ENCODE measurements around the gene TTC36.
"Not testable (repeated sequence)": the region's sequence is repeated elsewhere in the genome, so short reads cannot be mapped to it uniquely, and the experiment has no call there.

The TTC36 gene

DNA sequence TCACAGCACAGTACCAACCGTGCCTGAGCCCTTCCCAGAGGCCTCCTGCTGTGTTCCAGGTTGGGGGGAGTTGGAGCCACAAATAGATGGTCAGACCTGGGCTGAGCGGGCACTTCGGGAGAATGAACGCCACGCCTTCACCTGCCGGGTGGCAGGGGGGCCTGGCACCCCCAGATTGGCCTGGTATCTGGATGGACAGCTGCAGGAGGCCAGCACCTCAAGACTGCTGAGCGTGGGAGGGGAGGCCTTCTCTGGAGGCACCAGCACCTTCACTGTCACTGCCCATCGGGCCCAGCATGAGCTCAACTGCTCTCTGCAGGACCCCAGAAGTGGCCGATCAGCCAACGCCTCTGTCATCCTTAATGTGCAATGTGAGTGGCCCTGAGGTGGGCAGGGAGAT lies 4.8 kb downstream of the TTC36 start:
- no peak for DNase-seq (ENCODE audit: low read depth in 1 of 2, low spot score in 1 of 2)

DNA sequence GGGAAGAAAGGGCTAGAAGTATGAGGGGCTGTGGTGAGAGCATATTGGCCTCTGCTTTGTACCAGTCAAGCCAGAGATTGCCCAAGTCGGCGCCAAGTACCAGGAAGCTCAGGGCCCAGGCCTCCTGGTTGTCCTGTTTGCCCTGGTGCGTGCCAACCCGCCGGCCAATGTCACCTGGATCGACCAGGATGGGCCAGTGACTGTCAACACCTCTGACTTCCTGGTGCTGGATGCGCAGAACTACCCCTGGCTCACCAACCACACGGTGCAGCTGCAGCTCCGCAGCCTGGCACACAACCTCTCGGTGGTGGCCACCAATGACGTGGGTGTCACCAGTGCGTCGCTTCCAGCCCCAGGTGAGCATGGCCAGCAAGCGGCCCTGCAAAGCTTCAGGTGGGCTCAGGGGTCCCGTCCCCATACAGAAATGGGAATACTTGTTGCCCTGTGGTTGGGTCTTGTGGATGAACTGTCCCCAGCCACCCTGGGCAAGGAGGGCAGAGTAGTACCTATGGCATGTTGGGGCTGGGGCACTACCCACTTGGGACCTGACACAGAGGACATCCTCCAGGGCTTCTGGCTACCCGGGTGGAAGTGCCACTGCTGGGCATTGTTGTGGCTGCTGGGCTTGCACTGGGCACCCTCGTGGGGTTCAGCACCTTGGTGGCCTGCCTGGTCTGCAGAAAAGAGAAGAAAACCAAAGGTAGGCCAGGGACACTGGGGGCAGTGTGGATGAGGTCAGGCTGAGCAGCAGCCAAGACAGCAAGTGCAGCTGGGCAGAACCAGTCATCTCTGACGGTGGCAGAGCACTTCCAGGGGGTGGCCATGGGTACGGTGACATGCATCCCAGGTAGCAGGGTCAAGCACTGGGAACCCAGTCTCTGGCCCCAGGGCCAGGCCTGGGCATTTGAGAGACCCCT lies 5.8 kb downstream of the TTC36 start:
- no peak for DNase-seq (ENCODE audit: low read depth in 1 of 2, low spot score in 1 of 2)

DNA sequence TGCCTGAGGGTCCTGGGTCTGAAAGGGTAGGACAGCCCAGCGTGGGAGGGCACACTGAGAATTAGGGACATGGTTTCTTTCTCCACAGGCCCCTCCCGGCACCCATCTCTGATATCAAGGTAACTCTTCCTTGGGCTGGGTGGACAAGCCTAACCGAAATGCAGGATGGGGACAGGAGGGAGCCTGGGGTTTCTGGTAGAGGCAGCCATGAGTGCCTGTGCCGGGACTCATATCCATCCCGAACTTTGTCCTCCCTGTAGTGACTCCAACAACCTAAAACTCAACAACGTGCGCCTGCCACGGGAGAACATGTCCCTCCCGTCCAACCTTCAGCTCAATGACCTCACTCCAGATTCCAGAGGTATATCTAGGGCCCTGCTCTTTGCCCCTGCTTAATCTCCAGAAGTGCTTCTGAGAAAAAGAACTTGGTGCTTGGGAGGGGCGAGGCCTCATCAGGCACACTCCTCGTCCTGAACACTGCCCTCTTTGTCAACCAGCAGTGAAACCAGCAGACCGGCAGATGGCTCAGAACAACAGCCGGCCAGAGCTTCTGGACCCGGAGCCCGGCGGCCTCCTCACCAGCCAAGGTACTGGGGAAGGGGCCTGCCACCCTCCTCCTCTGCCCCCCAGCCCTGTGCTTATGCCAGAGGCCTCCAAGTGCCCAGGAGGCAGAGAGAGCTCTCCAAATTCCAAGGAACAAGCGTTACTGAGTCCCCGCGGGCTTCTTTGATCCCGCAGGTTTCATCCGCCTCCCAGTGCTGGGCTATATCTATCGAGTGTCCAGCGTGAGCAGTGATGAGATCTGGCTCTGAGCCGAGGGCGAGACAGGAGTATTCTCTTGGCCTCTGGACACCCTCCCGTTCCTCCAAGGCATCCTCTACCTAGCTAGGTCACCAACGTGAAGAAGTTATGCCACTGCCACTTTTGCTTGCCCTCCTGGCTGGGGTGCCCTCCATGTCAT lies 6.8 kb downstream of the TTC36 start:
- DNase-seq (ENCODE audit: low read depth in 1 of 2, low spot score in 1 of 2) = no peak

DNA sequence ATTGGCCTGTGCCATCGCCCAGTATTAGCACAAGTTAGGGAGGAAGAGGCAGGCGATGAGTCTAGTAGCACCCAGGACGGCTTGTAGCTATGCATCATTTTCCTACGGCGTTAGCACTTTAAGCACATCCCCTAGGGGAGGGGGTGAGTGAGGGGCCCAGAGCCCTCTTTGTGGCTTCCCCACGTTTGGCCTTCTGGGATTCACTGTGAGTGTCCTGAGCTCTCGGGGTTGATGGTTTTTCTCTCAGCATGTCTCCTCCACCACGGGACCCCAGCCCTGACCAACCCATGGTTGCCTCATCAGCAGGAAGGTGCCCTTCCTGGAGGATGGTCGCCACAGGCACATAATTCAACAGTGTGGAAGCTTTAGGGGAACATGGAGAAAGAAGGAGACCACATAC lies 8.0 kb downstream of the TTC36 start:
- no peak for DNase-seq (ENCODE audit: low read depth in 1 of 2, low spot score in 1 of 2)

DNA sequence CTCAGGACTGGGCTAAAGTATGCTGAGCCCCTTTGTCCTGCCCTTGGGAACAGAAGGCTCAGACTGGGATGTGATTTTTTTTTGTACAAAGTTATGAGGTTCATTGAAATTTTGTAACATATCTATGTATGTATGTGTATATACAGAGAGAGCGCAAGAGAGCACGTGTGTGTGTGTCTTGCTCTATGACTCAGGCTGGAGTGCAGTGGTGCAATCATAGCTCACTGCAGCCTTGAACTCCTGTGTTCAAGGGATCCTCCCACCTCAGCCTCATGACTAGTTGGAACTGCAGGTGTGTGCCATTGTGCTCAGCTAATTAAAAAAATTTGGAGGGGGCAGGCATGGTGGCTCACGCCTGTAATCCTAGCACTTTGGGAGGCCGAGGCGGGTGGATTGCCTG lies 9.5 kb downstream of the TTC36 start:
- no peak for DNase-seq (ENCODE audit: low read depth in 1 of 2, low spot score in 1 of 2)

DNA sequence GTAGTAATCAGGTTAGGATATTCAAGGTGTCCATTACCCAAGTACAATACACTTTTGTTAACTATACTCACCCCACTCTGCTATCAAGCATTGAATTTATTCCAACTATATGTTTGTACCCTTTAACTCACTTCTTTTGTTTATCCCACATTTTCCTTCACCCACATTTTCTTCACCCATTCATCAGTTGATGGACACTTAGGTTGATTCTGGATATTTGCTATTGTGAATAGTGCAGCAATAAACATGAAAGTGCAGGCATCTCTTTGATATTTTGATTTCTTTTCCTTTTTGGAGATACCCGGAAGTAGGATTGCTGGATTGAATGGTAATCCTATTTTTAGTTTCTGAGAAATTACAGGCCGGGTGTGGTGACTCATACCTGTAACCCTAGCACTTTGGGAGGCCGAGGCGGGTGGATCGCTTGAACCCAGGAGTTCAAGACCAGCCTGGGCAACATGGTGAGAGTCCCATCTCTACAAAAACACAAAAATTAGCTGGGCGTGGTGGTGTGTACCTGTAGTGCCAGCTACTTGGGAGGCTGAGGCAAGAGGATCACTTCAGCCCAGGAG lies 10.2 kb downstream of the TTC36 start:
- DNase-seq (ENCODE audit: low read depth in 1 of 2, low spot score in 1 of 2) = no peak

DNA sequence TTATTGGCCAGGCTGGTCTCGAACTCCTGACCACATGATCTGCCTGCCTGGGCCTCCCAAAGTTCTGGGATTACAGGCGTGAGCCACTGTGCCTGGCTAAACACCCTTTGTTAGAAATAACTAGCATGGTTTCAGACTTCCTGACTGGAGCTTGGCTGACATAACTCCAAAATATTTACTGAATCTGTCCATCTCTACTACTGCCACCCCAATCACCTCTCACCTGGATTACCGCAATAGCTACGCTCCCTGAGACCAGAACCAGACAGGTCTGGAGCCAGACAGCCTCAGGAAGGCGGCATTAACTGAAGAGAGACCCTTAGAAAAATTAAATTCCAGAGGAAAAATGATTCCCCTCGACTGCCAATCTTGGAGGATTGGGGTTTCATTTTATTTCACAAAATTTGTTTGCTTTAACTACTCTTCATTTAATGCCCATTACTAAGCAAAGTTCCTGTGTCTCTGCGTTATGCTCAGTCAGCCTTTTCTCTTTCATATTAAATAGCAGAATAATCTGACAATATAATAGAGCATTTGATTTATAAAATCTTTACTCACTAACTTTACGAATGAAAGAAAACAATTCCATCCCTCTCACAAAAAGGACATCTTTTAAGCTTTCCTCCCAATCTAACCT lies 16.9 kb downstream of the TTC36 start:
- no peak for DNase-seq (ENCODE audit: low read depth in 1 of 2, low spot score in 1 of 2)

DNA sequence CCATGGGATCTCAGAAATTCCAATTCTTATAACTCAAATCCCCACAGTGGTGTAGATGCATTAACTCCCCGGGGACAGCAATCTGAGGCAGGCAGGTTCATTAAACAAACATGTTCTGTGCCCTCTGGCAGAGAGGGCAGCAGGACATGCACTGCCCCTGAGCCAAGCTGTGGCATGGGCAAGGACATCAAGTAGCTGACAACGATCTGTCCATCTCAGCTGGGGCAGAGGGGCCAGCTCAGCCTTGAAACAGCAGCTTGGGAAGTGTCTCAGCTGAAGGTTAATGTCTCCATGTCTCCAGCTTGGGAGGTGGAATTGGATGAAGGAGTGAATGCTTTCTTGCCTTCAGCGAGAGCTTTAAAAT lies 17.4 kb downstream of the TTC36 start:
- DNase-seq (ENCODE audit: low read depth in 1 of 2, low spot score in 1 of 2) = no peak

DNA sequence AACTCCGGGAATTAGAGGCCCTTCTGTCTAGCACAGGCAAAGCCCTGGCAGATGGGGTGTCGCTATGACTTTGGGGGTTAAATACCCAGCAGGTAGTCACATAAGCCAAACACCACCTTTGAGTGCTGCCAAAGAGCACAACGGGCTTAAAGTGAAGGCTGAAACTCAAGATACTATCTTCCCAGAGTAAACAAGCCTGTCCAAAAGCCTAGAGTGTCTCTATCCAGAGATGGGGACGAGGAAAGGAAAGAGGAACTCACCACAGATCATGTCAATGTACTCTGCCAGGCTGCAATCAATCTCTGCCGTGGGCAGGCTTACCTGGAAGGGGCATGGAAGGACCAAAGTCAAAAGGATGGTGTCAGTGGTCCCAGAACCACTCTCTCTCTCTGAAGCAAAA lies 18.3 kb downstream of the TTC36 start:
- no peak for DNase-seq (ENCODE audit: low read depth in 1 of 2, low spot score in 1 of 2)

DNA sequence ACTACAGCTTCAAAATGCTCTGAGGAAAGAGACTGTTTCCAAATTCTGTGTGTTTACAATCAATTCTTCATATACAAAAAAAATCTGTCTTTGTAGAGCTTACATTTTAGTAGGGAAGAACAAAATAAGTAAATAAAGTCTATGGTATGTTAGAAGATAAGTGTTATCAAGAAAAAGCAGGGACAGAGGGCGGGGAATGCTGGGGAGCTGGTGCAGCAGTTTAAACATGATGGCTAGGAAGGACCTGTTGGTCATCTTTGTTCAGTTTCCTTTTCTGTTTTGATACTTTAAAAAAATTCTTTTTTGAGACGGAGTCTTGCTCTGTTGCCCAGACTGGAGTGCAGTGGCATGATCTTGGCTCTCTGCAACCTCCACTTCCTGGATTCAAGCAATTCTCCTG lies 19.9 kb downstream of the TTC36 start:
- DNase-seq (ENCODE audit: low read depth in 1 of 2, low spot score in 1 of 2) = no peak

DNA sequence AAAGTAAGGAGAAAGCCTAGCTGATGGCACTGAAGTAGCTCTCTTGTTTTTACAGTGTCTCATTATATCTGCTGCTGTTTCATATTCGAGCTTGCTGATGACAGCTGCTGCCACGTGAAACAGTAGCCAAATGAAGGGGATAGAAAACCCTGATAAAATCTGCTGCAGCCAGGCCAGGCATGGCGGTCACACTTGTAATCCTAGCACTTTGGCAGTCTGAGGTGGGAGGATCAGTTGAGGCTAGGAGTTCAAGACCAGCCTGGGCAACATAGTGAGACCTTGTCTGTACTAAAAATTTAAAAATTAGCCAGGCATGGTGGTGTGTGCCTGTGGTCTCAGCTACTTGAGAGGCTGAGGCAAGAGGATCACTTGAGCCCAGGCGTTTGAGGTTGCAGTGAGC lies 25.1 kb downstream of the TTC36 start:
- no peak for DNase-seq (ENCODE audit: low read depth in 1 of 2, low spot score in 1 of 2)

DNA sequence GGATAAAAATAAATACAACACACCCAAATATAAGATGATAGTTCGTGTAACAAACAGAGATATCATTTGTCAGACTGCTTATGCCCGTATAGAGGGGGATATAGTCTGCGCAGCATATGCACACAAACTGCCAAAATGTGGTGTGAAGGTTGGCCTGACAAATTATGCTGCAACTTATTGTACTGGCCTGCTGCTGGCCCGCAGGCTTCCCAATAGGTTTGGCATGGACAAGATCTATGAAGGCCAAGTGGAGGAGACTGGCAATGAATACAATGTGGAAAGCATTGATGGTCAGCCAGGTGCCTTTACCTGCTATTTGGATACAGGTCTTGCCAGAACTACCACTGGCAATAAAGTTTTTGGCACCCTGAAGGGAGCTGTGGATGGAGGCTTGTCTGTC lies 33.5 kb downstream of the TTC36 start:
- DNase-seq (ENCODE audit: low read depth in 1 of 2, low spot score in 1 of 2) = no peak

DNA sequence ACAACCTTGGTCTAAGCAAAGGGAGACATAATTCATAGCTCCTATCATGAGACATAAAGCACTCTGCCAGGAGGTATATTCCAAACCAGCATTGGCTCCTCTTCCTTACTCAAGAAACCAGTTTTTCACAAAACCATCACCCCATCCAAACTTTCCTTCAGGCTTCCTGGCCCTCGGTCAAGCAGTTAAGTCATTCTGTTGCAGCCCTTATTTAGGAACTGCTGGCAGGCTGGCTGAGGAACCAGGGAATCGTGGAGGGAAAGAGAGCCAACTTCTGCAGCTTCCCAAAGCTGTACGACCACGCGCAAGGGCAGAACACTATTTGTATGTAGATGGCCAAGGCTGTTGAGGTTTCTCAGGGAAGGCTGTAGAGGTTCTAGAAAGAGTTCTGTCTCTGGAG lies 37.8 kb downstream of the TTC36 start:
- no peak for DNase-seq (ENCODE audit: low read depth in 1 of 2, low spot score in 1 of 2)

DNA sequence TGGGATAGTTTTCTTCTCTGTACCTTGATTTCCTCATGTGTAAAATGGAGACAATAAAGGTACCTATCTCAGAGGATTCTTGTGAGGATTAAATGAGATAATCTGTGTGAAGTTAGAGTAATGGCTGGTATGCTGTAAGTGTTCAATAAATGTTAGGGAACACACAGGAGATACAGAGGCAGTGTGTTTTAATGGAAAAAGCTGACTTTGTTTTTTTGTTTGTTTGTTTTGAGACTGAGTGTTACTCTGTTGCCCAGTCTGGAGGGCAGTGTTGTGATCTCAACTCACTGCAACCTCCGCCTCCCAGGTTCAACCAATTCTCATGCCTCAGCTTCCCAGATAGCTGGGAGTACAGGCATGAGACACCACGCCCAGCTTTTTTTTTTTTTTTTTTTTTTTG lies 42.4 kb downstream of the TTC36 start:
- no peak for DNase-seq (ENCODE audit: low read depth in 1 of 2, low spot score in 1 of 2)

DNA sequence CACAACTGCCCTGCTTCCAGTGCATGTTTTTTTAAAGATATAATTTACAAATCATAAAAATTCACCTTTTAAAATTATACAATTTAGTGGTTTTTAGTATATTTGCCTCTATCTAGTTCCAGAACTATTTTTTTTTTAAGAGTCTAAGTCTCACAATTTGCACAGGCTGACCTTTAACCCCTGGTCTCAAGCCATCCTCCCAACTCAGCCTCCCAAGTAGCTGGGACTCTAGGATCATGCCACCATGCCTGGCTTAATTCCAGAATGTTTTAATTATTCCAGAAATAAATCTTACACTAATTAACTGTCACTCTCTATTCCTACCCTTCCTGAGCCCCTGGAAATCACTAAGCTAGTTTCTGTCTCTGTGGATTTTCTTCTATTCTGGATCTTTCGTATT lies 43.5 kb downstream of the TTC36 start:
- DNase-seq (ENCODE audit: low read depth in 1 of 2, low spot score in 1 of 2) = no peak

DNA sequence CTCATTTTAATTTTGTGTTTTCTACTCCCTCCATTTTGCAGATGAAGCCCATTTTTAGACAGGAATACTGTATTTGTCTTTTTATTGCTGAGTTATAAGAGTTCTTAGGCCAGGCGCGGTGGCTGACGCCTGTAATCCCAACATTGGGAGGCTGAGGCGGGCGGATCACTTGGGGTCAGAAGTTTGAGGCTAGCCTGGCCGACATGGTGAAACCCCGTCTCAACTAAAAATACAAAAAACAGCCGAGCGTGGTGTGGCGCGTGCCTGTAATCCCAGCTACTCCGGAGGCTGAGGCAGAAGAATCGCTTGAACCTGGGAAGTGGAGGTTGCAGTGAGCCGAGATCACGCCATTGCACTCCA lies 44.4 kb downstream of the TTC36 start:
- DNase-seq (ENCODE audit: low read depth in 1 of 2, low spot score in 1 of 2) = not testable (repeated sequence)

DNA sequence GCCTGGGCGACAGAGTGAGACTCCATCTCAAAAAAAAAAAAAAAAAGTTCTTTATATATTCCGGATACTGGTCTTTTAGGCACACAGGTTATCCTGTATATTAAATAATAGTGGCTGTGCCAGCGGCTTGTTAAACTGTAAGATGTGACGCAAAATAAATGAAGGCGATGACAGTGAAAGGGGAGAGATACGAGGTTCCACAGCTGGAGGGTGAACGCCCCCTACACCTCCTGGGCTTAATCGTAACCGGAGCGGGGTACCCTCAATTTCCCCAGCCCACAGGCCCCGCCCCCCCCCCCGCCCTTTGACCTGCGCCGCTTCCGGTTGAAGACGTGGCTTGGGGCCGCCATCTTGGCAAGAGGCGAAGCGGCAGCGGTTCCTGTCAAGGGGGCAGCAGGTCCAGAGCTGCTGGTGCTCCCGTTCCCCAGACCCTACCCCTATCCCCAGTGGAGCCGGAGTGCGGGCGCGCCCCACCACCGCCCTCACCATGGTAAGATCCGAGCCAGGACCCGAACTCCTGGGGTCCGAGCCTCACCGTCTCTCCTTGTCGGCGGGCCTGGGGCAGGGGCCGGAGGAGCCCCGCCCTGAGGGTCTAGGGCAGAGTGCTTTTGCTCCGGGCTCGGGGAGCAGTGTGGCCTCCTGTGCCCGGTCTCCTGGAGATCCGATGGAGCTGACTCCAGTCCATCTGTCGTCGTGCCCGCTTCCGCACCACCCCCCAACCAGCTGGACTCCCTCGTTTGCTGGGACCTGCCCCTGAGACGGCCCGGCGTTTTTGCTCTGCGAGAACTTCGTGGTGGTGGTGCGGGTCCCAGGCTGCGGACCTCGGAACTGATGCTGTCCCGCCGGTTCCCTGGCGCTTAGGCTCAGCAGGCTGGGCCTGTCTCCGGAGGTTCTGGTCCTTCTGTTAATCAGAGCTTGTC lies 45.0 kb downstream of the TTC36 start, which contains the start of gene ARCN1:
ARCN1 (plus strand) TSS at position 349 of the 920 bp plus-strand sequence; CDS start at position 488, 139 bp downstream.
- peak; percentile 62 to 71 for DNase-seq (ENCODE audit: low read depth in 1 of 2, low spot score in 1 of 2)

DNA sequence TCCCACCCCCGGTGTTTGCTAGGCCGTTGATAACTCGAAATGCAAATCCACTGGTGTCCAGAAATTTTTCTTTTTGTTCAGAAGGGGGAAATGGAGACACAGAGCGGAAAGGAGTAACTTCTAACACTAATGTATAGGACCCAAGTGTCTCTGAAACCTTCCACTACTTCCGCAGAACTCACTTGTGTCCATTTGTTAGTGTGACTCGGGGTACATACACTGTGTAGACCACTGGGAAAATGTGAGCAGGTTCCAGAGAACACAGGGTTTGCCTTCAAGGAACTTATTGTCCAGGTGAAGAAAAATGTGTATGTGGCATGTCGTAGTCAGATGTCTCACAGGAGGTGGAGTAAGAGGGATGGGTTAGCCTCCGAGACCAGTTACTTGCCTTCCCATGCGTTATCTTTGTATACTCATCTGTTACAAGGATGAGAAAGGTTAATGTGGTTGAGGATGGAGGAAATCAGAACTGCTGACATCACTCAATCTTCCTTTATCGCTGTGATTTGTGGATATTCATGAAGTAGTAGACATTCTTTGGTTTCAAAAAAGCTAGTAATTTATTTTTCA lies 45.8 kb downstream of the TTC36 start:
- DNase-seq (ENCODE audit: low read depth in 1 of 2, low spot score in 1 of 2) = peak in 1 of 2 donors; percentile 30

DNA sequence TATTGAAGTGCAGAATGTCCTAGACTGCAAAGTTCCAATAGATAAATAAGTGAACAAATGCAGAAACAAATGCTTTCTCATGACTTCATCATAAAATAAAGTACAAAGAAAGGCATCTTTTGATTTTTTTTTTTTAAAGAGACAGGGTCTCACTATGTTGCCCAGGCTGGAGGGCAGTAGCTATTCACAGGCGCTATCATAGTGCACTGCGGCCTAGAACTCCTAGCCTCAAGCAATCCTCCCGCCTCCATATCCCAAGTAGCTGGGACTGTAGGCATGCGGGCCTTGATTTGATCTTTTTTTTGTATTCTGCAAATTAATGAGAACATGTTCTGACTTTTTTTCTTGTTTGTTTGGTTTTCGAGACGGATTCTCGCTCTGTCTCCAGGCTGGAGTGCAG lies 47.4 kb downstream of the TTC36 start:
- DNase-seq (ENCODE audit: low read depth in 1 of 2, low spot score in 1 of 2) = no peak

DNA sequence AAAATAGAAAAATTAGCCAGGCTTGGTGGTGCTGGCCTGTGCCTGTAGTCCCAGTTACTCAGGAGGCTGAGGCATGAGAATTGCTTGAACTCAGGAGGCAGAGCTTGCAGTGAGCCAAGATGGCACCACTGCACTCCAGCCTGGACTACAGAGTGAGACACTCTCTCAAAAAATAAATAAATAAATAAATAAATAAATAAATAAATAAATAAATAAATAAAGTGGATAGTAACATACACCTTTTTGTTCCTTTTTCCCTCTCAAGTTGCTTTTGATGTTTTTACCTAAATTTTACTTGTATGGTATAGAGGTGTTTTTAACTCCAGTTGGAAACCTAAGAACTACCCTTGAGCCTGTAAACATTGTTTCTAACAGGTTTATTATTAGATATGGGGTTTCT lies 50.7 kb downstream of the TTC36 start:
- not testable (repeated sequence) for DNase-seq (ENCODE audit: low read depth in 1 of 2, low spot score in 1 of 2)
